ENCODE data around the gene CAPNS1.
A peak's percentile ranks its signal among the peaks of the same experiment; 100 is the strongest.

CAPNS1 gene

DNA sequence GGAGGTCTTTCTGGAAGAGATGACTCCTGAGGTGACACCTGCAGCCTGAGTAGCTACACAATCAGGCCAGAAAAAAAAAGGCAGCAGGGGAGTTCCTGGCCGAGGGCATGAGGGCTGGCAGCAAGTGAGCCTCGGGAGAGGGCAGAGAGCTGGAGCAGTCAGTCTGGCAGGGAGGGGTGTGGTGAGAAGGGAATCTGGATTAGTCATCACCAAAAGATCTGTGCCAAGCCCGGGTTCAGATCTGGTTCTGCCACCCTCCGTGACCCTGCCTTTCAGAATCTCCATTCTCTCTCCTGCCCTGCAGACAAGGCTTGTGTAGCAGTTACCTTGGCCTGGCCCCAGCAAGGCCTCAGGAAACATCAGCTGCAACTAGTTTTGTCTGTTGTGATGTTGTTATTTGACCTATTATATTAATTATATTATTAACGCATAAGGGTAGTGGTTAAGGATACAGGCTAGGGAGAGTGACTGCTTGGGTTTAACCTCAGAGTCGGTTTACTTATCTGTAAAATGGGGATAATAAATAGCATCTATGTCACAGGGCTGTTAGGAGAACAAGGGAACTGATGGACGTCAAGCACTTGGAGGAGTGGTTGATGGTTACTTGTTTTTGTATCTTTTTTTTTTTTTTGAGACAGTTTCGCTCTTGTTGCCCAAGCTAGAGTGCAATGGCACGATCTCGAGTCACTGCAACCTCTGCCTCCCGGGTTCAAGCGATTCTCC, 2.7 kb upstream of the CAPNS1 start:
- Histone ChIP-seq H3K27me3 (ENCODE audit: control insufficient read depth, low read length) (no peaks in the 10 kb centered on the region), H3K27ac (ENCODE audit: low read depth, low read length) (no peak overlapping the region), H3K9me2 (replicated peaks; ENCODE audit: control insufficient read depth, low read length) (no peaks in the 10 kb centered on the region), H3K4me2 (ENCODE audit: low read length) (no peak overlapping the region), H3K36me3 (ENCODE audit: control insufficient read depth, low read length) (peaks cover 7% of the 10 kb centered on the region), H4K20me1 (ENCODE audit: control insufficient read depth, insufficient read depth, low read depth, low read length) (peaks cover 3% of the 10 kb centered on the region; the same call in 1 of the 2 replicates), H3K4me1 (ENCODE audit: control insufficient read depth, low read length) (peaks cover 11% of the 10 kb centered on the region), H3F3A (ENCODE audit: control insufficient read depth, insufficient read depth) (no peaks in the 10 kb centered on the region), H3K4me3 (ENCODE audit: low read length) (no peak overlapping the region), H3K79me2 (ENCODE audit: control insufficient read depth, low read length) (peaks cover 20% of the 10 kb centered on the region), H3K9me3 (ENCODE audit: control insufficient read depth, insufficient read depth, low read length) (no peaks in the 10 kb centered on the region)
- TF ChIP-seq, protein P1, sequence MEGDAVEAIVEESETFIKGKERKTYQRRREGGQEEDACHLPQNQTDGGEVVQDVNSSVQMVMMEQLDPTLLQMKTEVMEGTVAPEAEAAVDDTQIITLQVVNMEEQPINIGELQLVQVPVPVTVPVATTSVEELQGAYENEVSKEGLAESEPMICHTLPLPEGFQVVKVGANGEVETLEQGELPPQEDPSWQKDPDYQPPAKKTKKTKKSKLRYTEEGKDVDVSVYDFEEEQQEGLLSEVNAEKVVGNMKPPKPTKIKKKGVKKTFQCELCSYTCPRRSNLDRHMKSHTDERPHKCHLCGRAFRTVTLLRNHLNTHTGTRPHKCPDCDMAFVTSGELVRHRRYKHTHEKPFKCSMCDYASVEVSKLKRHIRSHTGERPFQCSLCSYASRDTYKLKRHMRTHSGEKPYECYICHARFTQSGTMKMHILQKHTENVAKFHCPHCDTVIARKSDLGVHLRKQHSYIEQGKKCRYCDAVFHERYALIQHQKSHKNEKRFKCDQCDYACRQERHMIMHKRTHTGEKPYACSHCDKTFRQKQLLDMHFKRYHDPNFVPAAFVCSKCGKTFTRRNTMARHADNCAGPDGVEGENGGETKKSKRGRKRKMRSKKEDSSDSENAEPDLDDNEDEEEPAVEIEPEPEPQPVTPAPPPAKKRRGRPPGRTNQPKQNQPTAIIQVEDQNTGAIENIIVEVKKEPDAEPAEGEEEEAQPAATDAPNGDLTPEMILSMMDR (IDR thresholded peaks at IDR 0.05; ENCODE audit: low read depth, low read length, poor library complexity, severe bottlenecking): no peak
- no peak for TF ChIP-seq EZH2phosphoT487 (IDR thresholded peaks at IDR 0.05; ENCODE audit: borderline replicate concordance, low read length)

DNA sequence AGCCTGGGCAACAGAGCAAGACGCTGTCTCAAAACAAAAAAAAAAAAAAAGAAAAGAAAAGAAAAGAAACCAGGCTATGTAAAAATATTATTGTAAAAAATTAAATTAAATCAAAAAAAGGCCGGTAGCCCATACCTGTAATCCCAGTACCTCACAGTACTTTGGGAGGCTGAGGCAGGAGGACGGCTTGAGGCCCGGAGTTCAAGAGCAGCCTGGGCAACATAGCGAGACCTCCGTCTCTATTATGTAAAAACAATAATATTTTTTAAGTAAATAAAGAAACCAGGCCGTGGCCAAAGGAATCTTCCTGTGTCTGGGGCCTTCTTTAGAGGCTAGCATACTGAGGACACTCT, 770 bp upstream of the CAPNS1 start:
- Histone ChIP-seq H3K4me3 (ENCODE audit: low read length) (peak overlapping the region; percentile 84), H3K4me1 (ENCODE audit: control insufficient read depth, low read length) (peaks cover 11% of the 10 kb centered on the region), H3K4me2 (ENCODE audit: low read length) (peak overlapping the region; percentile 85), H3K27me3 (ENCODE audit: control insufficient read depth, low read length) (no peaks in the 10 kb centered on the region), H3K9me2 (replicated peaks; ENCODE audit: control insufficient read depth, low read length) (no peaks in the 10 kb centered on the region), H3K27ac (ENCODE audit: low read depth, low read length) (peak overlapping the region; percentile 46), H3F3A (ENCODE audit: control insufficient read depth, insufficient read depth) (no peaks in the 10 kb centered on the region), H3K9me3 (ENCODE audit: control insufficient read depth, insufficient read depth, low read length) (no peaks in the 10 kb centered on the region), H3K36me3 (ENCODE audit: control insufficient read depth, low read length) (peaks cover 18% of the 10 kb centered on the region), H4K20me1 (ENCODE audit: control insufficient read depth, insufficient read depth, low read depth, low read length) (peaks cover 3% of the 10 kb centered on the region; the same call in 1 of the 2 replicates), H3K79me2 (ENCODE audit: control insufficient read depth, low read length) (peaks cover 22% of the 10 kb centered on the region)
- TF ChIP-seq EZH2phosphoT487 (IDR thresholded peaks at IDR 0.05; ENCODE audit: borderline replicate concordance, low read length): no peak
- TF ChIP-seq, protein P1 (IDR thresholded peaks at IDR 0.05; ENCODE audit: low read depth, low read length, poor library complexity, severe bottlenecking): no peak

DNA sequence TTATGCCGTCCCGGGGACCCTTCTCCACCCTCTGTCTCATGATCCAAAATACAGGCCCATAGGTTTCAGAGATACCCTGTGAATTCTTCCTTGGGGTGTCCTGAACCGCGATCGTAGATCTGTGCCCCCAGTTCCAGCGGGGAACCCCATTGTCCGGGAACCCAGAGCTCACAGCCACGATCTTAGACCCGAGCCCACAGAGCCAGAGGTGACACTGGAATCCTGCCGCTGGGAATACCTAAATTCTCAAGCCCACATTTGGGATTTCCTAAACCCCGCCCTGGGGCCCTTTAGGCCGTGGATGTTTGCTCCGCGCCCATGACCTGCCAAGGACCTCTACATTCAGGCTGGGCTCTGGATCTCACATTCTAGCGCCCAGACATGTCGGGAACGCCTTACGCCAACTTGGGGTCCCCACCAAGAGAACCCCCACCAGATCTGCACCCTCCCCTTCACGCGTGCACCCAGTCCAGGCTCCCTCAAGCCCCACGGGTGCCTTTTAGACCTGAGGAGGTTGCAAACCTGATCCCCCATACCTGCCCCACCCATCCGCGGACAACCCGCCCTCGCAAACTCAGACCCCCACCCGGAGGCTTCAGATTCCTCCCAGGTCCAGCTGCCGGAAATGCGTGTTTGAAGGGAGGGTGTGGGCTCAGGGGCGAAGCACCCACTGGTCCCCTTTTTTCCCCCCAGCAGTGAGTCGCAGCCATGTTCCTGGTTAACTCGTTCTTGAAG, 605 bp downstream of the CAPNS1 start:
- no peak for TF ChIP-seq EZH2phosphoT487 (IDR thresholded peaks at IDR 0.05; ENCODE audit: borderline replicate concordance, low read length)
- TF ChIP-seq, protein P1 (IDR thresholded peaks at IDR 0.05; ENCODE audit: low read depth, low read length, poor library complexity, severe bottlenecking): no peak
- Histone ChIP-seq H3F3A (ENCODE audit: control insufficient read depth, insufficient read depth) (no peaks in the 10 kb centered on the region), H3K27ac (ENCODE audit: low read depth, low read length) (peak overlapping the region; percentile 67), H3K27me3 (ENCODE audit: control insufficient read depth, low read length) (no peaks in the 10 kb centered on the region), H4K20me1 (ENCODE audit: control insufficient read depth, insufficient read depth, low read depth, low read length) (peaks cover 3% of the 10 kb centered on the region; the same call in 1 of the 2 replicates), H3K36me3 (ENCODE audit: control insufficient read depth, low read length) (peaks cover 26% of the 10 kb centered on the region), H3K4me3 (ENCODE audit: low read length) (peak overlapping the region; percentile 84), H3K4me1 (ENCODE audit: control insufficient read depth, low read length) (peaks cover 11% of the 10 kb centered on the region), H3K79me2 (ENCODE audit: control insufficient read depth, low read length) (peaks cover 22% of the 10 kb centered on the region), H3K9me3 (ENCODE audit: control insufficient read depth, insufficient read depth, low read length) (no peaks in the 10 kb centered on the region), H3K9me2 (replicated peaks; ENCODE audit: control insufficient read depth, low read length) (no peaks in the 10 kb centered on the region), H3K4me2 (ENCODE audit: low read length) (peak overlapping the region; percentile 85)

Measured in DOHH2 (cell line).